HAP-1 (cell line): Measurements from ENCODE around the gene SUFU.
"Not testable (repeated sequence)": the region's sequence is repeated elsewhere in the genome, so short reads cannot be mapped to it uniquely, and the experiment has no call there.

Experiments
- DNase-seq, 2 experiments: peaks; one replicate each; pipeline ENCODE4 v3.0.0-alpha.2; 2016 to 2020; ENCODE audit warnings: low spot score in 2 of 2
- H3K27me3 ChIP-seq: fragments of 250-450 bp; sonication (Bioruptor Pico); 2 replicates; pipeline ENCODE4 v1.5.1; 2020; ENCODE audit warnings: low read depth, mild to moderate bottlenecking, moderate library complexity
- H3K36me3 ChIP-seq: fragments of 250-450 bp; sonication (Bioruptor Pico); replicated peaks from 2 replicates; pipeline ENCODE4 v1.5.1; 2020; ENCODE audit warnings: mild to moderate bottlenecking
- H3K4me1 ChIP-seq: fragments of 250-450 bp; sonication (Bioruptor Pico); 2 replicates; pipeline ENCODE4 v1.5.1; 2020; ENCODE audit warnings: mild to moderate bottlenecking
- H3K4me3 ChIP-seq: fragments of 250-450 bp; sonication (Bioruptor Pico); 2 replicates; pipeline ENCODE4 v1.5.1; 2020; ENCODE audit warnings: mild to moderate bottlenecking, moderate library complexity
- H3K9me3 ChIP-seq: fragments of 250-450 bp; sonication (Bioruptor Pico); 2 replicates; pipeline ENCODE4 v1.5.1; 2020; ENCODE audit warnings: mild to moderate bottlenecking, moderate library complexity
- in situ Hi-C: fragments of 300-500 bp; cut with MboI; formaldehyde crosslinking; loops from 3 replicates; pipeline ENCODE4 v1.14.3; 2020; ENCODE audit warnings: low sequenced_read_pairs, inconsistent platforms, mixed read lengths

The SUFU gene

DNA sequence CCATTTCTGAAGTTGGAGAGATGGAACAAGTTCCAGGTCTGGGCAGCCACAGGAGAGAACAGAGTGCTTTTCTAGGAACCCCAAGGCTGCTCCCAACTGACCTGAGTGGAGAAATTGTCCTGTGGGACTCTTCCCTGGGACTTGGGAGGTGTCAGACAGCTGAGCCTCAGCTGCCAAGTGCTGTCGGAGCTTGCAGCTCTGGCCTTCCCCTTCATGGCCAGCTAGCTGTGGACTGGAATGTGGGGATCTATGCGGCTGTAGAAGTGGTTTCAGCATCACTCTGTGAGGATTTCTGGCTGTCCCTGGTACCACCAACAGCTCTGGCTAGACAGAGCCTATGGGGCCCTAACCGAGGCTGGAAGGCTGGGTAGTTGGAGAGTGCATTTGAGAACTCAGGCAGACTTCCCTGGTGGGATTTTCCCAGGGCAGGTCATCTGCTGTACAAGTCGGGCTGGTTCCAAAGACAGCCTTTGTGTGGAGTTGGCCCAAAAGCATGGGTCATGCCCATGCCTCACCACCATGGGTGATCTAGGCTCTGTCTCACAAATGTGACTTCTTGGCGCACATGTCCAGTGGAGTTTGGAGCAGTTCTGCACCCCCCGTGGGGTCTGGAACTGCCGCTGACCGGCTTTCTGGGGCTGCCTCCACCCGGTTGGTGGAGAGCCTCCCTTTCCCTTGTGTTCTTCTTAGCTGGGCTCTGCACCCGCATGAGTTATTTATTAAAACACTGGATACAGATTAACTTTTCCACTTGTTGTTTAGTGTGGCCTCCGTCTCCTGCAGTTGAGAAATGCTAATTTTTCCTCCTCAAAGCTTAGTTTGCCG is 10.9 kb downstream of the SUFU start:
- no peaks in the 10 kb centered on the region for H3K4me1 ChIP-seq
- in situ Hi-C loops = no loop called here
- no peak for DNase-seq
- H3K36me3 ChIP-seq = peaks cover 37% of the 10 kb centered on the region
- no peak overlapping the region for H3K4me3 ChIP-seq
- H3K27me3 ChIP-seq = no peaks in the 10 kb centered on the region
- H3K9me3 ChIP-seq = no peaks in the 10 kb centered on the region

DNA sequence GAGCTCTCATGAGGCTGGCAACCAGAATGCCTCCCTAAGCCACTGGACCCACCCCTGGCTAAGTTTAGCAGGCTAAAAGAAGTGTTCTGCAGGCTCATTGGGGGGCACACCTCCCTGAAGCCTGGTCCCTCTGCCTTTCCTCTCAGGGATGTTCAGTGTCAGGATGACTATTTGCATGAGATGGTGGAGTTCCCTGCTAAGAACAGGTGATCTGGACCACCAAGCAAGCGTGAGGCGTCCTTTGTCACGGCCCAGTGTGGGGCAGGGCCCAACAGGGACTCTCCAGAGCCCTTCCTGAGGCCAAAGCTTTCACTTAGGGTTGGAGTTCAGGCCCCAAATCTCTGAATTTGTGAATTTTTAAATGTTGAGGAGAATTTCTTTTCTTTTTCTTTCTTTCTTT is 12.0 kb downstream of the SUFU start:
- Histone ChIP-seq H3K36me3 (peaks cover 32% of the 10 kb centered on the region), H3K4me1 (no peaks in the 10 kb centered on the region), H3K4me3 (no peak overlapping the region), H3K9me3 (no peaks in the 10 kb centered on the region), H3K27me3 (no peaks in the 10 kb centered on the region)
- in situ Hi-C loops = no loop called here
- no peak for DNase-seq

DNA sequence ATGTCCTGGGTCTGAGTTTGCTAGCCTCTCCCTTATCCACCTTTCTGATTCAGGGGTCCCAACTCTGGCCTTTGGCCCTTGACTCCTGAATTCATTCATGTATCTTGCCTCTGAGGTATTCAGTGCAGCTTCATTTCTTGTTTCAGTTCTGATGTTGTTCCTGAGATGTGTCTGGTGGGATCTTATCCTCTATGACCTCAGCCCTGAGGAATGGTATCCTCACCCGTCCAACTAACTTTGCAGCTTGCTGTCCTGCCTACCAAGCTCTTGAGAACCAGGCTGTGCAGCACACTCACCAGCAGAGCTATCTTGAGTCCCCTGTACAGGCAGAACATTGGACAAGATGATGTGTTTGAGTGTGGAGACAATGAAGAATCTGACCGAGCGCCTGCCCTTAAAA is 13.8 kb downstream of the SUFU start:
- in situ Hi-C loops = no loop called here
- Histone ChIP-seq H3K4me3 (no peak overlapping the region), H3K9me3 (no peaks in the 10 kb centered on the region), H3K27me3 (no peaks in the 10 kb centered on the region), H3K4me1 (no peaks in the 10 kb centered on the region), H3K36me3 (peaks cover 23% of the 10 kb centered on the region)
- DNase-seq = no peak

DNA sequence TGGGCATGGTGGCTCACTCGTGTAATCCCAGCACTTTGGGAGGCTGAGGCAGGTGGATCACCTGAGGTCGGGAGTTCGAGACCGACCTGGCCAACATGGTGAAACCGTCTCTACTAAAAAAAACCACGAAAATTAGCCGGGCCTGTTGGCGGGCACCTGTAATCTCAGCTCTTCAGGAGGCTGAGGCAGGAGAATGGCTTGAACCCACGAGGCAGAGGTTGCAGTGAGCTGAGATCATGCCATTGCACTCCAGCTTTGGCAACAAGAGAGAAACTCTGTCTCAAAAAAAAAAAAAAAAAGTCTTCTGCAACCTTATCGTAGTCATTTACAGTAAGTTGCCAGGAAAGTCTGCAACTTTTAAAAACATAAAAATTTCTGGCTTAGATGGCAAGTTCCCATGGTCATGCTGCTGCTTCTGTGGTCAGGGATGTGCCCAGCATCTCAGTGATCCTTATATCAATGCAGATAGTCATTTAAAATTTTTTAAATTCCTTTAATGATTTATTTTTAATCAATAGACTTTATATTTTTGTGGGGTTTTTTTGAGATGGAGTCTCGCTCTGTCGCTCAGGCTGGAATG is 15.6 kb downstream of the SUFU start:
- no peaks in the 10 kb centered on the region for H3K27me3 ChIP-seq
- in situ Hi-C loops = no loop called here
- H3K36me3 ChIP-seq = peaks cover 24% of the 10 kb centered on the region
- H3K9me3 ChIP-seq = no peaks in the 10 kb centered on the region
- H3K4me1 ChIP-seq = no peaks in the 10 kb centered on the region
- DNase-seq = no peak
- no peak overlapping the region for H3K4me3 ChIP-seq

DNA sequence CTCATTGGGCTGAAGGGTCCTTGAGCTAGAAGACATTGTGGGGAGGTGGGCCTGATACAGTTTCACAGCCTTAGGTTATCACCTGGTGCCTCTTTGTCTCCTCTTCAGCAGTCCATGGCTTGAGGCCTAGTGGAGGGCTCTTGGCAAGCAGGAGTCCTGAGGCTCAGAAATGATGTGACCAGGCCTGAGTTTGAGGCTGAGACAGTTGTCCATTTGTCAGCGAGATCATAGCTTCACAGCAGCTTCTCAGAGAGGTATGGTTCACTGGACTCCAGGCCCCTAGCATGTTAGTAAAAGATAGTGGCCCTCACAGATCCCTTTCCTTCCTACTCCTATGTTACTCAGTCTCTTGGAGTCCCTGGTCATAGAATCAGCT is 19.1 kb downstream of the SUFU start:
- in situ Hi-C loops = no loop called here
- DNase-seq = no peak
- H3K4me1 ChIP-seq = no peaks in the 10 kb centered on the region
- peaks cover 22% of the 10 kb centered on the region for H3K36me3 ChIP-seq
- H3K27me3 ChIP-seq = no peaks in the 10 kb centered on the region
- no peak overlapping the region for H3K4me3 ChIP-seq
- no peaks in the 10 kb centered on the region for H3K9me3 ChIP-seq

DNA sequence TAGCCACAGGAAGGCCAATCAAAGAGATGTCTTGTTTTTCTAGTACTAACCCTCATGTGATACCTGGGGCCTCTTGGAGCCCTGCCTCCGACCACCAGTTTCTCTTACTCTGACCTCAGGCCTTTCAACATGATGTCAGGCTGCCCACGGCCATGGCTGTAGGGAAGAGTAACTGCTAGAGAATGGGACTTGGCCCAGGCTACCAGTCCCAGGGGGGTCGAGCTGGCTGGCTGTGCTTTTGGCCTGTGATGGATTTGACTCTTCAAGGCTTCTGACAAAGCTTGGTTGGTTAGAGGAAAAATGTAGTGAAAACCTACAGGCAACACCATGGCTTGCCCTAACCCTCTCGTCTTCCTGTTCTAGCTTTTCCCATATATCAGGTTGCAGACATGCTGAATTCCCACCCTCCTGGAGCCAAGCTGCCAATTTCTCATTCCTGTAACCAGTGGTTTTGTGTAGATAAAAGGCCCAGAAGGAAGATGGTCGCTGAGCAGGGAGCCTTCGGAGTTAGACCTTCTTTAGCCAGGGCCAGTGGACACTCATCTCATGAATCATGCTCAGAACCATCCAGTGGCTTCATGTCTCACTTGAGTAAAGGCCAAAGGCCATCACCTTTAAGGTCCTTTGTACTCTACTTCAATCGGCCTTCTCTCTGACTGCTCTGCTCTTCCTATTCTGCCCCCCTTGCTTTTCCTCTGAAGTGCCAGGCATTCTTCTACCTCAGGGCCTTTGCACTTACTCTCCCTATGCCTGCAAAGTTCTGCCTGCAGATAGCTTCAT is 19.7 kb downstream of the SUFU start:
- Histone ChIP-seq H3K9me3 (no peaks in the 10 kb centered on the region), H3K27me3 (no peaks in the 10 kb centered on the region), H3K4me1 (no peaks in the 10 kb centered on the region), H3K4me3 (no peak overlapping the region), H3K36me3 (peaks cover 22% of the 10 kb centered on the region)
- in situ Hi-C loops = no loop called here
- no peak for DNase-seq

DNA sequence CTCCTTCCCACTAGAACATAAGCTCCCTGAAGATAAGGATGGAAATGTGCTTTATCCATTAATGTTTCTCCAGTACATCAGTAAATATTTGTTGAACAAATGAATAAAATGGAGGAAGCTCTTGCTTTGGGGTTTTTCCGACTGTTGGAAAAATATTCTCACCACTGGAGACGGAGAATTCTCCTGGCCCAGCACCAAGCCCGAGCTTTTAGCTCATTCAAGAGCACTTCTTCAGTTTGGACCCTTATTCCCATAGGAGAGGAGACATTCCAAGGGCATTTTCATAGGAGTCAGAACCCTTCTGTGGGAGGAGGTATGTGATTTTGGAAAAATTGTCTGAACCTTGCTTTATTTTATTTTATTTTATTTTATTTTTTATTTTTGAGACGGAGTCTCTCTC is 21.0 kb downstream of the SUFU start:
- Histone ChIP-seq H3K36me3 (peaks cover 22% of the 10 kb centered on the region), H3K4me3 (no peak overlapping the region), H3K4me1 (no peaks in the 10 kb centered on the region), H3K27me3 (no peaks in the 10 kb centered on the region), H3K9me3 (no peaks in the 10 kb centered on the region)
- in situ Hi-C loops = no loop called here
- no peak for DNase-seq

DNA sequence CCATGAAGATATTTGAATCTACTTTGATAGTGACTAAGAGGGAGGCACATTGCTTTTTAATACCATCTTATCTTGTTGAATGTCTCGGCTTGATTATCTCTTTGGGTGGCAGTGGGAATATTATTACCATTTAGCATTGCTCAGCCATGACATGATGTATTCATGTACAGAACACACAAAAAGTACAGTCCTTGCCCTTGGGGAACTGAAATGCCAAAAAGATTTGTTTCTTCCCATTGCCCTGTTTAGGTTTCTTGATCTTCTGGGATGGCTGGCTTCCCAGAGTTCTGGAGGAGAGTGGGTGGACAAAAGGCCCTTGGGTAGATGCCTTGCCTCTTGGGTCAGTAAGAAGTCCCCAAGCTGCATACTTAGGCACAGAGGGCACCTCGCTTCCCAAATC is 23.8 kb downstream of the SUFU start:
- H3K9me3 ChIP-seq = no peaks in the 10 kb centered on the region
- H3K4me3 ChIP-seq = no peak overlapping the region
- in situ Hi-C loops = no loop called here
- peaks cover 18% of the 10 kb centered on the region for H3K36me3 ChIP-seq
- H3K4me1 ChIP-seq = no peaks in the 10 kb centered on the region
- DNase-seq = no peak
- H3K27me3 ChIP-seq = no peaks in the 10 kb centered on the region

DNA sequence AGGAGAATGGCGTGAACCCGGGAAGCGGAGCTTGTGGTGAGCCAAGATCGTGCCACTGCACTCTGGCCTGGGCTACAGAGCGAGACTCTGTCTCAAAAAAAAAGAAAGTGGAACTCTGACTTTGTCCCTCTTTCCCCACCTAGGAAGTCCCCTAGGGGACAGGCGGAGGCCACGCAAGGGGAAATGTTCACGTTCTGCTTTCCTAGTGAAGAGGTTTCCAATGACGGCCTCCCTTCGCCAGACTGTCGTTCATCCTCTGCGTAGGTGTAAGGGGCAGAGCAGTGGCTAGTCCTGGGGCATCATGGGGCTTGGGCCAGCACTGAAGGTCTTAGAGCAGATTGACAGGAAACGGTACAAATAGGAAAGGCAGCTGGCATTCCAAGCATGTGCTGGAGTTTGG is 30.6 kb downstream of the SUFU start:
- Histone ChIP-seq H3K4me1 (no peaks in the 10 kb centered on the region), H3K36me3 (no peaks in the 10 kb centered on the region; the same call in 1 of the 2 replicates), H3K27me3 (no peaks in the 10 kb centered on the region), H3K4me3 (no peak overlapping the region), H3K9me3 (no peaks in the 10 kb centered on the region)
- in situ Hi-C loops = no loop called here
- DNase-seq = no peak

DNA sequence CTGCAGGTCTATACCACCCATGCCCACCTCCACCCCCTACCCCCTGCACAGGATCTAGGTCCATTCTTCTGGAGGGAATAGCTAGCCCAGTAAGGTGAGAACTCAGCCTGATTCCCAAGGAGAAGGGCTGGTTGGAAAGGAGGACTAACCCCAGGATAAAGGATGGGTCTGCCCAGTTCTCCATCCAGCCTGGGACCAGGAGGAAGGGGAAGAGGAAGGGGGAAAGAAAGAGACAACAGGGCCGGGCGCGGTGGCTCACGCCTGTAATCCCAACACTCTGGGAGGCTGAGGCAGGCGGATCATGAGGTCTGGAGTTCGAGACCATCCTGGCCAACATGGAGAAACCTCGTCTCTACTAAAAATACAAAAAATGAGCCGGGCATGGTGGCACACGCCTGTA is 31.2 kb downstream of the SUFU start:
- H3K36me3 ChIP-seq, DNase-seq, H3K9me3 ChIP-seq, H3K4me3 ChIP-seq, in situ Hi-C loops, H3K4me1 ChIP-seq, H3K27me3 ChIP-seq: not testable (repeated sequence)

DNA sequence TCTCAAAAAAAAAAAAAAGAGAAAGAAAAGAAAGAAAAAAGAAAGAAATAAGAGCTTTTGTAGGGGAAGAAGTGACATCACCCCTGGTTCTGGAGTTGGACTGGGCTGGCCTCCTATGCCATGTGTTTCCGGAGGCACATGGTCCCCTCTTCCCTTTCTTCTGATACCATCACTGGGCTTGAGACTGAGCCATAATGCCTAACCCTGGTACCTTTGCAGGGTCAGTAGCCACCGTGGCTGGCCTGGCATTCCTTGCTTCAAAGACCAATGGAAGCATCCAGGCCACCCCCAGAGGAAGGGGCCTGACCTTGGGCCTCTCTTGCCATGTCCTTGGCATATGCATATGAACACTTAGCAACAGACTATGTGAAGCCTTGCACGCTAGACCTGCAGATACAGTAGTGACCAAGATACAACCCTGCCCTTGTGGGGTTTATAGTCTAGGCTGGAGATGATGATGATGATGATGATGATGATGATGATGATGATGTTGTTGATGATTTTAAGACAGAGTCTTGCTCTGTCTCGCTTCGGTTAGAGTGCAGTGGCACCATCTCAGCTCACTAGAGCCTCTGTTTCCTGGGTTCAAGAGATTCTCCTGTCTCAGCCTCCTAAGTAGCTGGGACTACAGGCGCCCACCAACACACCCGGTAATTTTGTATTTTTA is 31.8 kb downstream of the SUFU start:
- Histone ChIP-seq H3K27me3 (no peaks in the 10 kb centered on the region), H3K9me3 (no peaks in the 10 kb centered on the region), H3K4me3 (no peak overlapping the region), H3K36me3 (no peaks in the 10 kb centered on the region), H3K4me1 (no peaks in the 10 kb centered on the region)
- in situ Hi-C loops = no loop called here
- DNase-seq = no peak

DNA sequence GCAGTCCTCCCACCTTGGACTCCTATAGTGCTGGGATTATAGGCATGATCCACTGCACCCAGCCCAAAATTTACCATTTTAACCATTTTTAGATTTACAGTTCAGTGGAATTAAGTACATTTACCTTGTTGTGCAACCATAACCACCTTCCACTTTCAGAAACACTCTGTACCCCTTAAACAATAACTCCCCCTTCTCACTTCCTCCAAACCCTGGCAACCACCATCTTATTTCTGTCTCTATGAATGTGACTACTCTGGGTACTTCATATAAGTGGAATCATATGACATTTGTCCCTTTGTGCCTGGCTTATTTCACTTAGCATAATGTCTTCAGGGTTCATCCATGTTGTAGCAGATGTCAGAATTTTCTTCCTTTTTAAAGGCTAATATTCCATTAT is 33.6 kb downstream of the SUFU start:
- no peaks in the 10 kb centered on the region for H3K27me3 ChIP-seq
- no peak for DNase-seq
- in situ Hi-C loops = no loop called here
- H3K36me3 ChIP-seq = no peaks in the 10 kb centered on the region
- H3K9me3 ChIP-seq = no peaks in the 10 kb centered on the region
- H3K4me1 ChIP-seq = no peaks in the 10 kb centered on the region
- no peak overlapping the region for H3K4me3 ChIP-seq

DNA sequence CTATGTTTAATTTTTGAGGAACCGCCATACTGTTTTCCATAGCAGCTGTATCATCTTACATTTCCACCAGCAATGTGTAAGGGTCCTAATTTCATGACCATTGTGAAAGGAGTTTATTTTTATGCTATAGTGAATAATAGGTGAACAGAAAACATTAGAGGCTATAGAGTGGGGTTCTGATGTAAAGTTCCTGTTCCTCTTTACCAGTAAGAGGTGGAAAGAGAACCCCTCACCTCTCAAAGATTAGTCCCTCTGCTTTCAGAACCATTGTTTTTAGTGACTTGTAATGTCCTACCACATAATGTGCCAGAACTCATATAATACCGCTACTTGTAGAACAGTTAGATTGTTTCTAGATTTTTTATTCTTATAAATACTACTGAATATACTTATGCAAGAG is 34.2 kb downstream of the SUFU start:
- Histone ChIP-seq H3K4me3 (no peak overlapping the region), H3K9me3 (no peaks in the 10 kb centered on the region), H3K27me3 (no peaks in the 10 kb centered on the region), H3K4me1 (no peaks in the 10 kb centered on the region), H3K36me3 (no peaks in the 10 kb centered on the region)
- in situ Hi-C loops = no loop called here
- no peak for DNase-seq

DNA sequence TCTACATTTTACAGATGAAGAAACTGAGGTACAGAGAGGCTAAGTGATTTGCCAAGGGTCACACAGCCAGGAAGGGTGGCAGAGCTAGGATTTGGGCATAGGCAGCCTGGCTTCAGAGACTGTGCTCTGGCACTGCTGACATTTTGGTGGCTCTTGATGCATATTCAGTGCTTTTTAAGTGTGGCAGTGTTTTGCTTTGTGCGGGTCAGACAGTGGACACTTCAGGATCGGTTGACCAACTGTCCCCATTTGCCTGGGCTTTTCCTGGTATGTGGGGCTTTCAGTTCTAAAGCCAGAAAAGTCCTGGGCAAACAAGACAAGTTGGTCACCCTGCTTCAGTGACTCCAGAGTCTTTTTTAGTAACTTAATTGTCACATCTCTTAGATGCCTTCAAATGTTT is 35.0 kb downstream of the SUFU start:
- H3K36me3 ChIP-seq = no peaks in the 10 kb centered on the region; the same call in 1 of the 2 replicates
- no peaks in the 10 kb centered on the region for H3K9me3 ChIP-seq
- no peak for DNase-seq
- in situ Hi-C loops = no loop called here
- H3K27me3 ChIP-seq = no peaks in the 10 kb centered on the region
- no peak overlapping the region for H3K4me3 ChIP-seq
- no peaks in the 10 kb centered on the region for H3K4me1 ChIP-seq
